Mesendoderm (in vitro differentiated cells): ENCODE data around the gene ITGA11.
"Not testable (repeated sequence)": the region's sequence is repeated elsewhere in the genome, so short reads cannot be mapped to it uniquely, and the experiment has no call there.

Experiments used
- DNase-seq: peaks from one replicate; pipeline ENCODE4 v3.0.0; 2013
- H2AK5ac ChIP-seq: 2 replicates; pipeline ENCODE4 v1.6.1; 2013; ENCODE audit warnings: low read length, inconsistent platforms
- H2BK120ac ChIP-seq: 2 replicates; pipeline ENCODE4 v1.6.1; 2013; ENCODE audit warnings: low read depth, mild to moderate bottlenecking, low read length, moderate library complexity, mixed read lengths
- H2BK15ac ChIP-seq: replicated peaks from 2 replicates; pipeline ENCODE4 v1.6.1; 2013; ENCODE audit warnings: low read depth, mild to moderate bottlenecking, moderate library complexity
- H2BK5ac ChIP-seq: 2 replicates; pipeline ENCODE4 v1.6.1; 2013; ENCODE audit warnings: low read length, inconsistent platforms
- H3K18ac ChIP-seq: 2 replicates; pipeline ENCODE4 v1.6.1; 2013; ENCODE audit warnings: mild to moderate bottlenecking, low read length, mixed read lengths
- H3K23ac ChIP-seq: one replicate; pipeline ENCODE4 v1.6.1; 2013; ENCODE audit warnings: low read length
- H3K27ac ChIP-seq: 2 replicates; pipeline ENCODE4 v1.5.1; 2013; ENCODE audit warnings: low read depth, mild to moderate bottlenecking, inconsistent platforms, low read length, moderate library complexity
- H3K27me3 ChIP-seq: 2 replicates; pipeline ENCODE4 v1.6.1; 2013; ENCODE audit warnings: low read length, control low read depth, mild to moderate bottlenecking, inconsistent platforms; ENCODE audit not compliant: insufficient read depth, poor library complexity
- H3K36me3 ChIP-seq: 2 replicates; pipeline ENCODE4 v1.6.1; 2013; ENCODE audit warnings: low read length, inconsistent platforms; ENCODE audit not compliant: control insufficient read depth, insufficient read depth
- H3K4ac ChIP-seq: one replicate; pipeline ENCODE4 v1.6.1; 2013; ENCODE audit warnings: low read depth, mild to moderate bottlenecking, low read length, moderate library complexity
- H3K4me1 ChIP-seq: 2 replicates; pipeline ENCODE4 v1.6.1; 2013; ENCODE audit warnings: low read depth, low read length, inconsistent platforms; ENCODE audit not compliant: control insufficient read depth
- H3K4me2 ChIP-seq: 2 replicates; pipeline ENCODE4 v1.6.1; 2013; ENCODE audit warnings: low read length
- H3K4me3 ChIP-seq: 2 replicates; pipeline ENCODE4 v1.5.1; 2013; ENCODE audit warnings: mild to moderate bottlenecking, low read length
- H3K56ac ChIP-seq: one replicate; pipeline ENCODE4 v1.6.1; 2013; ENCODE audit warnings: low read length
- H3K79me1 ChIP-seq: 2 replicates; pipeline ENCODE4 v1.6.1; 2013; ENCODE audit warnings: low read length, inconsistent platforms
- H3K79me2 ChIP-seq: 2 replicates; pipeline ENCODE4 v1.6.1; 2013; ENCODE audit warnings: mild to moderate bottlenecking, low read length; ENCODE audit not compliant: control insufficient read depth, insufficient read depth
- H3K9ac ChIP-seq: 2 replicates; pipeline ENCODE4 v1.6.1; 2013; ENCODE audit warnings: low read length, inconsistent platforms
- H4K5ac ChIP-seq: one replicate; pipeline ENCODE4 v1.6.1; 2013; ENCODE audit warnings: low read length
- H4K8ac ChIP-seq: one replicate; pipeline ENCODE4 v1.6.1; 2013; ENCODE audit warnings: low read depth, mild to moderate bottlenecking, control low read depth, low read length, moderate library complexity
- WGBS: extraction: QIAGEN DNeasy Blood & Tissue Kit; methylation state at CpG from one replicate; pipeline ENCODE4 v1.1.7; 2013; ENCODE audit warnings: low lambda C conversion rate, missing lambda C conversion rate; ENCODE audit not compliant: insufficient coverage; ENCODE audit errors: extremely low coverage; 5-methylcytosine and 5-hydroxymethylcytosine counted together

ITGA11 gene

GRCh38 chr15:68401496-68402431 is 30.2 kb downstream of the ITGA11 start:
- no peak overlapping the region for H2BK5ac ChIP-seq
- no peak overlapping the region for H3K23ac ChIP-seq
- no peaks in the 10 kb centered on the region for H3K79me1 ChIP-seq
- DNase-seq = no peak
- H3K4me1 ChIP-seq = no peaks in the 10 kb centered on the region
- H3K36me3 ChIP-seq = no peaks in the 10 kb centered on the region
- no peak overlapping the region for H3K56ac ChIP-seq
- H4K5ac ChIP-seq = no peak overlapping the region
- H3K4me2 ChIP-seq = no peak overlapping the region
- H3K27ac ChIP-seq = no peak overlapping the region
- H2BK15ac ChIP-seq = no peak overlapping the region
- H3K79me2 ChIP-seq = no peaks in the 10 kb centered on the region
- no peak overlapping the region for H2AK5ac ChIP-seq
- no peak overlapping the region for H3K4me3 ChIP-seq
- H4K8ac ChIP-seq = no peak overlapping the region
- H3K27me3 ChIP-seq = no peaks in the 10 kb centered on the region
- H3K9ac ChIP-seq = no peak overlapping the region
- H3K4ac ChIP-seq = no peak overlapping the region
- no peak overlapping the region for H3K18ac ChIP-seq
- H2BK120ac ChIP-seq = no peak overlapping the region
- WGBS = no CpG with 5 or more reads among the region's 11 CpGs

GRCh38 chr15:68400066-68400456 is 31.9 kb downstream of the ITGA11 start:
- no peak overlapping the region for H3K4ac ChIP-seq
- no peak overlapping the region for H3K23ac ChIP-seq
- no peak overlapping the region for H2BK120ac ChIP-seq
- H3K4me3 ChIP-seq = no peak overlapping the region
- H3K4me2 ChIP-seq = no peak overlapping the region
- H2AK5ac ChIP-seq = no peak overlapping the region
- H3K79me1 ChIP-seq = no peaks in the 10 kb centered on the region
- no peaks in the 10 kb centered on the region for H3K4me1 ChIP-seq
- H3K9ac ChIP-seq = no peak overlapping the region
- H3K18ac ChIP-seq = no peak overlapping the region
- H3K56ac ChIP-seq = no peak overlapping the region
- H3K36me3 ChIP-seq = no peaks in the 10 kb centered on the region
- H4K5ac ChIP-seq = no peak overlapping the region
- H3K27me3 ChIP-seq = no peaks in the 10 kb centered on the region
- no peak overlapping the region for H2BK15ac ChIP-seq
- H2BK5ac ChIP-seq = no peak overlapping the region
- no CpG with 5 or more reads among the region's 1 CpG for WGBS
- no peak overlapping the region for H4K8ac ChIP-seq
- H3K27ac ChIP-seq = no peak overlapping the region
- DNase-seq = peak; percentile 16
- no peaks in the 10 kb centered on the region for H3K79me2 ChIP-seq

GRCh38 chr15:68399096-68400065 is 32.6 kb downstream of the ITGA11 start:
- H3K27me3 ChIP-seq = no peaks in the 10 kb centered on the region
- whole genome bisulfite sequencing = no CpG with 5 or more reads among the region's 5 CpGs
- no peak overlapping the region for H3K27ac ChIP-seq

GRCh38 chr15:68397999-68398398 is 34.0 kb downstream of the ITGA11 start:
- H3K27ac ChIP-seq = not testable (repeated sequence)

More at GRCh38 chr15:68399096-68400065, 32.6 kb downstream of the ITGA11 start:
- Histone ChIP-seq H2BK15ac (no peak overlapping the region), H3K18ac (no peak overlapping the region), H3K4me1 (no peaks in the 10 kb centered on the region), H3K23ac (no peak overlapping the region), H3K79me2 (no peaks in the 10 kb centered on the region), H2BK120ac (no peak overlapping the region), H3K4me3 (no peak overlapping the region), H4K8ac (no peak overlapping the region), H3K36me3 (no peaks in the 10 kb centered on the region), H3K4me2 (no peak overlapping the region), H3K9ac (no peak overlapping the region), H2BK5ac (no peak overlapping the region), H3K79me1 (no peaks in the 10 kb centered on the region), H3K4ac (no peak overlapping the region), H2AK5ac (no peak overlapping the region), H3K56ac (no peak overlapping the region), H4K5ac (no peak overlapping the region)
- no peak for DNase-seq

GRCh38 chr15:68396068-68396467 is 35.9 kb downstream of the ITGA11 start:
- H3K18ac ChIP-seq = no peak overlapping the region
- no peak overlapping the region for H4K8ac ChIP-seq
- no peak overlapping the region for H3K23ac ChIP-seq
- H3K4me2 ChIP-seq = no peak overlapping the region
- H3K4me1 ChIP-seq = no peaks in the 10 kb centered on the region
- H3K56ac ChIP-seq = no peak overlapping the region
- no peak overlapping the region for H2BK15ac ChIP-seq
- H3K27me3 ChIP-seq = no peaks in the 10 kb centered on the region
- H3K9ac ChIP-seq = no peak overlapping the region
- no peak for DNase-seq
- no peaks in the 10 kb centered on the region for H3K79me2 ChIP-seq
- H3K4ac ChIP-seq = no peak overlapping the region
- WGBS = no CpG with 5 or more reads among the region's 1 CpG
- no peaks in the 10 kb centered on the region for H3K79me1 ChIP-seq
- H3K27ac ChIP-seq = no peak overlapping the region
- no peak overlapping the region for H2AK5ac ChIP-seq
- no peak overlapping the region for H2BK5ac ChIP-seq
- H3K4me3 ChIP-seq = no peak overlapping the region
- H4K5ac ChIP-seq = no peak overlapping the region
- H2BK120ac ChIP-seq = no peak overlapping the region
- H3K36me3 ChIP-seq = no peaks in the 10 kb centered on the region

More at GRCh38 chr15:68397999-68398398, 34.0 kb downstream of the ITGA11 start:
- H3K4me3 ChIP-seq, H3K79me1 ChIP-seq, H2BK120ac ChIP-seq, H3K79me2 ChIP-seq, H3K9ac ChIP-seq, H2BK5ac ChIP-seq, H3K4me1 ChIP-seq, H3K18ac ChIP-seq, H3K4ac ChIP-seq, H4K8ac ChIP-seq, H2BK15ac ChIP-seq, H3K36me3 ChIP-seq, H3K56ac ChIP-seq, H4K5ac ChIP-seq, H3K27me3 ChIP-seq, DNase-seq, H2AK5ac ChIP-seq, H3K4me2 ChIP-seq, H3K23ac ChIP-seq: not testable (repeated sequence)
- WGBS = no CpG with 5 or more reads among the region's 3 CpGs
